HEK293 (cell line): ENCODE measurements around the gene ACOD1.

Experiments used
- CTCF ChIA-PET: fragments of 350-600 bp; formaldehyde crosslinking; extraction: SDS; loops from one replicate; lab custom pipeline; 2021; ENCODE audit warnings: antibody characterized with exemption; lab: Yijun Ruan, JAX
- POLR2A ChIA-PET: fragments of 300-600 bp; formaldehyde crosslinking; extraction: SDS; loops from one replicate; lab custom pipeline; 2020; ENCODE audit warnings: antibody characterized with exemption, inconsistent platforms; lab: Yijun Ruan, JAX
- H3K27ac ChIP-seq: fragments of 200-500 bp; sonication (Bioruptor generic); 2 replicates; pipeline ENCODE4 v1.5.1; 2014; ENCODE audit warnings: low read depth, low read length, control low read depth, inconsistent platforms; ENCODE audit errors: extremely low read depth
- H3K36me3 ChIP-seq, 2 experiments: fragments of 200-500 bp in 1 of 2; sonication (Bioruptor generic) in 1 of 2; 1 replicate in 1 of 2; 2 replicates in 1 of 2; pipeline ENCODE4 v1.5.1; 2014 to 2017; ENCODE audit warnings: inconsistent platforms in 2 of 2, low read length in 2 of 2; ENCODE audit not compliant: control insufficient read depth in 2 of 2, insufficient read depth in 1 of 2
- H3K4me1 ChIP-seq: fragments of 200-500 bp; sonication (Bioruptor generic); 2 replicates; pipeline ENCODE4 v1.5.1; 2014; ENCODE audit warnings: mild to moderate bottlenecking, low read length, inconsistent platforms; ENCODE audit not compliant: control insufficient read depth, insufficient read depth
- H3K4me3 ChIP-seq: 2 replicates; pipeline ENCODE4 v1.5.1; 2011; ENCODE audit warnings: low read depth, mild to moderate bottlenecking, control low read depth, low read length, moderate library complexity
- H3K9me3 ChIP-seq: fragments of 200-500 bp; sonication (Bioruptor generic); 2 replicates; pipeline ENCODE4 v1.5.1; 2014; ENCODE audit warnings: low read depth, low read length, inconsistent platforms; ENCODE audit not compliant: control insufficient read depth, insufficient read depth
- FEZF1 ChIP-seq: fragments of 450-650 bp; formaldehyde crosslinking; IDR thresholded peaks from 2 replicates; pipeline ENCODE4 v1.5.1; 2016; ENCODE audit warnings: missing biosample characterization, missing genetic modification characterization
- GLIS1 ChIP-seq: fragments of 450-650 bp; formaldehyde crosslinking; IDR thresholded peaks from 2 replicates; pipeline ENCODE4 v1.5.1; 2016; ENCODE audit warnings: missing biosample characterization, missing genetic modification characterization
- PRDM1 ChIP-seq: fragments of 450-650 bp; formaldehyde crosslinking; IDR thresholded peaks from 2 replicates; pipeline ENCODE4; 2016; ENCODE audit warnings: missing biosample characterization, missing genetic modification characterization
- PRDM10 ChIP-seq: fragments of 450-650 bp; formaldehyde crosslinking; IDR thresholded peaks from 2 replicates; pipeline ENCODE4 v1.5.1; 2016; ENCODE audit warnings: missing biosample characterization, missing genetic modification characterization
- ZBTB1 ChIP-seq: fragments of 450-650 bp; formaldehyde crosslinking; IDR thresholded peaks from 2 replicates; pipeline ENCODE4 v1.5.1; 2016; ENCODE audit warnings: missing biosample characterization, missing genetic modification characterization
- ZBTB6 ChIP-seq: fragments of 450-650 bp; formaldehyde crosslinking; IDR thresholded peaks from 2 replicates; pipeline ENCODE4 v1.5.1; 2017; ENCODE audit warnings: missing biosample characterization, missing genetic modification characterization
- ZNF114 ChIP-seq: fragments of 450-650 bp; formaldehyde crosslinking; IDR thresholded peaks from 2 replicates; pipeline ENCODE4 v1.5.0; 2017; ENCODE audit warnings: missing biosample characterization, missing genetic modification characterization
- ZNF140 ChIP-seq: fragments of 450-650 bp; formaldehyde crosslinking; IDR thresholded peaks from 2 replicates; pipeline ENCODE4 v1.5.1; 2016; ENCODE audit warnings: missing biosample characterization, missing genetic modification characterization
- ZNF18 ChIP-seq: fragments of 450-650 bp; formaldehyde crosslinking; IDR thresholded peaks from 2 replicates; pipeline ENCODE4 v1.5.1; 2016; ENCODE audit warnings: missing biosample characterization, missing genetic modification characterization
- ZNF350 ChIP-seq: fragments of 450-650 bp; formaldehyde crosslinking; IDR thresholded peaks from 2 replicates; pipeline ENCODE4 v1.5.0; 2017; ENCODE audit warnings: missing biosample characterization, mild to moderate bottlenecking, missing genetic modification characterization
- ZNF362 ChIP-seq: fragments of 450-650 bp; formaldehyde crosslinking; IDR thresholded peaks from 2 replicates; pipeline ENCODE4 v1.5.1; 2016; ENCODE audit warnings: missing biosample characterization, missing genetic modification characterization
- ZNF48 ChIP-seq: fragments of 450-650 bp; formaldehyde crosslinking; IDR thresholded peaks from 2 replicates; pipeline ENCODE4 v1.5.1; 2016; ENCODE audit warnings: missing biosample characterization, missing genetic modification characterization
- ZNF513 ChIP-seq: fragments of 450-650 bp; IDR thresholded peaks from 2 replicates; pipeline ENCODE4 v1.5.1; 2018; ENCODE audit warnings: missing biosample characterization, missing genetic modification characterization
- ZNF560 ChIP-seq: fragments of 450-650 bp; formaldehyde crosslinking; IDR thresholded peaks from 2 replicates; pipeline ENCODE4 v1.5.1; 2017; ENCODE audit warnings: missing biosample characterization, missing genetic modification characterization, borderline replicate concordance
- ZNF623 ChIP-seq: fragments of 450-650 bp; formaldehyde crosslinking; IDR thresholded peaks from 2 replicates; pipeline ENCODE4 v1.5.1; 2016; ENCODE audit warnings: missing biosample characterization, missing genetic modification characterization
- ZNF843 ChIP-seq: fragments of 450-650 bp; formaldehyde crosslinking; IDR thresholded peaks from 2 replicates; pipeline ENCODE4 v1.5.1; 2016; ENCODE audit warnings: missing biosample characterization, missing genetic modification characterization
- ZSCAN30 ChIP-seq: fragments of 450-650 bp; IDR thresholded peaks from 2 replicates; pipeline ENCODE4 v1.5.1; 2018; ENCODE audit warnings: missing biosample characterization, mild to moderate bottlenecking, missing genetic modification characterization, moderate library complexity
- ZSCAN5A ChIP-seq: fragments of 450-650 bp; formaldehyde crosslinking; IDR thresholded peaks from 2 replicates; pipeline ENCODE4 v1.5.1; 2016; ENCODE audit warnings: missing biosample characterization, missing genetic modification characterization
- TF ChIP-seq, protein P1 (sequence below): fragments of 450-650 bp; formaldehyde crosslinking; IDR thresholded peaks from 2 replicates; pipeline ENCODE4 v1.5.1; 2017; ENCODE audit warnings: missing biosample characterization, missing genetic modification characterization

The ACOD1 gene

DNA sequence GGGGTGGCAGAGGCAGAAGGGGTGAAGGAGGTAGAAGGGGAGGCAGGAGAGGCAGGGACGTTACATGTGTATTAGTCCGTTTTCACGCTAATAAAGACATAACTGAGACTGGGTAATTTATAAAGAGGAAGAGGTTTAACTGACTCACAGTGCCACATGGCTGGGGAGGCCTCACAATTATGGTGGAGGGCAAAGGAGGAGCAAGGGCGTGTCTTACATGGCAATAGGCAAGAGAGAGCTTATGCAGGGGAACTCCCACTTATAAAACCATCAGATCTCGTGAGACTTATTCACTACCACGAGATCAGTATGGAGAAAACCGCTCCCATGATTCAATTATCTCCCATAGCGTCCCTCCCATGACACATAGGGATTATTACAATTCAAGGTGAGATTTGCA lies 19.0 kb upstream of the ACOD1 start:
- ChIA-PET POLR2A (no interaction called here), CTCF (interaction anchor here (0.6 kb wide), 1 partner anchor 74 kb away, joined by 4 read pairs; no protein-coding TSS in a partner anchor)
- Histone ChIP-seq H3K9me3 (no peaks in the 10 kb centered on the region), H3K36me3 (no peaks in the 10 kb centered on the region), H3K4me1 (no peaks in the 10 kb centered on the region), H3K27ac (no peak overlapping the region), H3K4me3 (no peak overlapping the region)
- TF ChIP-seq ZBTB6 (tag by site-specific recombination) (no peak), ZNF18 (tag by site-specific recombination) (no peak), ZSCAN30 (tag by site-specific recombination) (no peak), ZNF623 (tag by site-specific recombination) (no peak), ZBTB1 (no peak), ZNF48 (tag by site-specific recombination) (no peak), ZNF114 (no peak), ZNF843 (tag by site-specific recombination) (no peak), ZNF140 (tag by site-specific recombination) (no peak), ZNF513 (tag by site-specific recombination) (no peak)
- TF ChIP-seq, protein P1, sequence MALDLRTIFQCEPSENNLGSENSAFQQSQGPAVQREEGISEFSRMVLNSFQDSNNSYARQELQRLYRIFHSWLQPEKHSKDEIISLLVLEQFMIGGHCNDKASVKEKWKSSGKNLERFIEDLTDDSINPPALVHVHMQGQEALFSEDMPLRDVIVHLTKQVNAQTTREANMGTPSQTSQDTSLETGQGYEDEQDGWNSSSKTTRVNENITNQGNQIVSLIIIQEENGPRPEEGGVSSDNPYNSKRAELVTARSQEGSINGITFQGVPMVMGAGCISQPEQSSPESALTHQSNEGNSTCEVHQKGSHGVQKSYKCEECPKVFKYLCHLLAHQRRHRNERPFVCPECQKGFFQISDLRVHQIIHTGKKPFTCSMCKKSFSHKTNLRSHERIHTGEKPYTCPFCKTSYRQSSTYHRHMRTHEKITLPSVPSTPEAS = no peak

- ChIA-PET CTCF (no interaction called here), POLR2A (no interaction called here)
- Histone ChIP-seq H3K4me1 (no peaks in the 10 kb centered on the region), H3K9me3 (no peaks in the 10 kb centered on the region), H3K27ac (no peak overlapping the region), H3K36me3 (no peaks in the 10 kb centered on the region), H3K4me3 (no peak overlapping the region)
- TF ChIP-seq FEZF1 (tag by site-specific recombination) (no peak), PRDM1 (no peak), ZNF560 (tag by site-specific recombination) (no peak), ZSCAN5A (tag by site-specific recombination) (no peak), PRDM10 (no peak), GLIS1 (tag by site-specific recombination) (no peak), ZNF362 (tag by site-specific recombination) (no peak), ZNF350 (tag by site-specific recombination) (no peak)
Measured at GRCh38 chr13:76929851-76930374, 18.4 kb upstream of the ACOD1 start.
